T47D (cell line): Measurements from ENCODE around the gene ATRX.

Experiments
- DNase-seq, 2 experiments: peaks; one replicate each; pipeline versions ENCODE4 v3.0.0 to v3.0.0-alpha.2; 2011 to 2012; ENCODE audit warnings: low read depth in 1 of 2, low spot score in 1 of 2
- JUND ChIP-seq: IDR thresholded peaks from 2 replicates; pipeline ENCODE4 v1.6.1; 2012; ENCODE audit warnings: low read depth
- in situ Hi-C: cut with HindIII; loops from 2 replicates; pipeline ENCODE4 v1.10.0; 2016; ENCODE audit warnings: low sequenced_read_pairs, low pct_unique_long_range_greater_than_20kb

The ATRX gene

DNA sequence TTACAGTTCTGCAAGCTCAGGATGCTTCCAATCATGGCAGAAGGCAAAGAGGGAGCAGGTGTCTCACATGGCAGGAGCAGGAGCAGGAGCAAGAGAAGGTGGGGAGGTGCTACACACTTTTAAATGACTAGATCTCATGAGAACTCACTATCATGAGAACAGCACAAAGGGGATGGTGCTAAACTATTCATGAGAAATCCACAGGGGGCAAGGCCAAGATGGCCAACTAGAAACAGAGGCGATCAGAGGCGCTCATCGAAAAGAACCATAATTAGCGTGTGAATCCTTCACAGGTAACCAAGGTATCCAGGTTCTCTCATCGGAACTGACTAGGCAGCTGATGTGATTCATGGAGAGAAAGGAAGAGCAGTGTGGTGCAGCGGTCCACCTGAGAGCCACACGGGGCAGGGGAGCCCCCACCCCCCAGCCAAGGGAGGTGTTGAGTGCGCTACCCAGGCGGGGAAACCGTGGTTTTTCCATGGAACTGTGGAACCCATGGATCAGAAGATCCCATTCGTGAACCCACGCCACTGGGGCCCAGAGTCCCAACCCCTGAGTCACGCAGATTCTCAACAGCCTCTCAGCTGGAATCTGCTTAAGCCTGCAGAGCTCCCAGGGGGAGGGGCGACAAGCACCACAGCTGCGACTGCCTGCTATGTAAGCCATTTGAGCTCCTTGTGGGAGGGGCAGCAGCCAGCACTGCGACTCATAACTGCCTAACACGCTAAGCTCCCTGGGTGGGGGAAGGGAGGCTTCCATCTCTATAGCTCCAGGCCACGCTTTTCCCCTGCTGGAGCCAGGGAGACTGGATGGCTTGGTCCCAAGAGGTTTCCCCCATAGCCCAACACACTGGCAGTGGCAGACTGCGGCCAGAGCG lies 292.1 kb downstream of the ATRX start:
- in situ Hi-C loops, result no loop called here
- peak in 1 of 2 experiments; percentile 7 for DNase-seq
- TF ChIP-seq JUND, result no peak

DNA sequence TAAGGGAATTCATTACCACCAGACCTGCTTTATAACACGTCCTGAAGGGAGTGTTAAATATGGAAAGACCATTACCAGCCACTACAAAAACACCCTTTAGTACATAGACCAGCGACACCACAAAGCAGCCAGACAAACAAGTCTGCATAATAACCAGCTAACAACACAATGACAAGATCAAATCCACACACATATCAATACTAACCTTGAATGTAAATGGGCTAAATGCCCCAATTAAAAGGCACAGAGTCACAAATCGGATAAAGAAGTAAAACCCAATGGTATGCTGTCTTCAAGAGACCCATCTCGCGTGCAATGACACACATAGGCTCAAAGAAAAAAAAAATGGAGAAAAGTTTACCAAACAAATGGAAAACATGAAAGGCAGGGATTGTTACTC lies 302.0 kb downstream of the ATRX start:
- in situ Hi-C loops, result no loop called here
- DNase-seq, result no peak
- TF ChIP-seq JUND, result no peak

DNA sequence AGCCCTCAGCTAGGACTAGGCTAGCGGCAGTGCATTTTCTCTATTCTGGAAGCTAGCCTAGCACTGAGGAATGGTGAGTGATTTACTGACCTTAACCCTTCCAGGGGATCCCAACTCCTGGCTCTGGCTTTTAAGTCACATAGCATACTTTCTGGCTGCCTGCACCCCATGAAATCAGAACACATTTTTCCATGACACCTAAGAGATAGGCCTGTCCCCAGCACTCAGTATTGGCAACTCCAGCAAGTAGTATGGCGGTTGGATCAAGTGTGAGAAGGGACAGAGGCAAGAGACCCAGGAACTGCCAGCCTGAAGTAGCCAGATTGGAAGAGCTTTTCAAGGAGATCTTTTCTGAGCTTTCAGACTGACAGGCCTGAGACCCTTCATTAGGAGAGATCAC lies 330.6 kb downstream of the ATRX start:
- DNase-seq, result no peak
- no peak for TF ChIP-seq JUND
- in situ Hi-C loops, result no loop called here
